ENCODE data around the gene BBS9.

GRCh38 chr7:33130184-33130583, 820 bp downstream of the BBS9 start:
- TF ChIP-seq CTCF (IDR thresholded peaks at IDR 0.05) (no peak), ZFX (IDR thresholded peaks at IDR 0.05; ENCODE audit: borderline replicate concordance) (no peak)
